Renal cortex interstitium (tissue), 11 donors: ENCODE measurements around the gene VIM. TPM values are rescaled to one million over a fixed set of nuclear protein-coding genes. Genes with fewer than 3 reads are reported as not detected.

ENCODE experiments used
- DNase-seq, 11 donors: peaks; one replicate each; pipeline ENCODE4 v3.0.0-alpha.2; 2013; ENCODE audit warnings: low read depth in 9 of 11, low spot score in 4 of 11; ENCODE audit errors: extremely low read depth in 1 of 11
- polyA plus RNA-seq, 3 donors: library from polyadenylated mRNA; unstranded; fragments of 120-200 nt; gene quantifications; one replicate each; pipeline ENCODE4 v1.2.1, GENCODE V29; 2013; ENCODE audit not compliant: insufficient read length in 3 of 3

Gene VIM
- polyA plus RNA-seq, 3 donors, result 1,119 to 1,515 (median 1,333) TPM

GRCh38 chr10:17201794-17202116 lies 26.3 kb upstream of the VIM start:
- no peak for DNase-seq

DNA sequence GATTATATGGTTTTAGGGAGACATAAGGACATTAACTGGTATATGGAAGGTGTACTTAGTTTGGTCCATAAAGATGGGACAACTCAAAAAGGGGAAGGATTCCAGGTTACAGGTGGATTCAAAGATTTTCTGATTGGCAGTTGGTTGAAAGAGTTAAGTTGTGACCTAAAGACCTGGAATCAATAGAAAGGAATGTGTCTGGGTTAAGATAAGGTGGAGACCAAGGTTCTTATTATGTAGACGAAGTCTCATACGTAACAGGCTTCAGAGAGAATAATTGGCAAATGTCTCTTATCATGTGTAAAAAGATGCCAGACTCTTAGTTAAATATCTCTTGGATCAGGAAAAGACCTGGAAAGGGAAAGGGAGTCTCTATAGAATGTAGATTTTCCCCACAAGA lies 25.5 kb upstream of the VIM start:
- no peak for DNase-seq

DNA sequence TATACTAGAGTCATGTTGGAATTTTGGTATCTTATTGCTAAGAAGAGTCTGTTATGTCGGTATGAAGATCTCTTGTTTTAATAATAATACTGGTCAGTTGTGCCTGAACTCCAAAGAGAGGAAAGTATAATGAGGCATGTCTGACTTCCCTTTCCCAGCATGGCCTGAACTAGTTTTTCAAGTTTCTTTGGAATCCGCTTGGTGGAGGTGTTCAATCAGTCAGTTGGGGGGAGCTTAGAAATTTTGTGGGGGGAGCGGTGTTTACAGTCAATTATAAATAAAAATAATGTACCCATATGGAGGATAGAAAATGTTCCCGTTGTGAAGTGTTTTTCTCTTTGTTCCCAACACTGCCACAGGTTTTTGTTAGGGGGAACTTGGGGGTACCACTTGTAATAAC lies 25.0 kb upstream of the VIM start:
- DNase-seq, result no peak

- DNase-seq, result no peak
These were observed 24.6 kb upstream of the VIM start for GRCh38 chr10:17203416-17203815.

DNA sequence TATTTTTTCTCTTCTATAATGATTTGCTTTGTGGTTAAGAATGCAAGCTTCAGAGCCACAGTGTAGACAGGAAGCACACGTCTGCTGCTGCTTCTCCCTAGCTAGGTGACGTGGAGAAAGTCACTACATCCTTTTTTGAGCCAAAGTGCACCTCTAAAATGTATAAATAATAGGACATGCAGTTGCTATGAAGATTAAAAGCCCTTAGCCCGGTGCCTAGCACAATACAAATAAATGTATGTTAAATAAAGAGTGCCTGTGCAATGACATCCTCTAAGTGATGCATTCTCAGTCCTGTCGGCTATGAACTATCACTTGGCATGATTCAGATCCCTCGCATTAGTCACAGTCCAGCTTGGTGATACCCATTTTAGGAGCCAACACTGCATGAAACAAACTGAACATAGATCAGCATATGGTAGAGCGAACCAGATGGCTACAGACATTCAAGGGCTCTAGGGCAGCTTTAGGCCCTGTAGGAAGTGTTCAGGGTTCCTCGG lies 21.8 kb upstream of the VIM start:
- no peak for DNase-seq

GRCh38 chr10:17208476-17208875 lies 19.6 kb upstream of the VIM start:
- no peak for DNase-seq

DNA sequence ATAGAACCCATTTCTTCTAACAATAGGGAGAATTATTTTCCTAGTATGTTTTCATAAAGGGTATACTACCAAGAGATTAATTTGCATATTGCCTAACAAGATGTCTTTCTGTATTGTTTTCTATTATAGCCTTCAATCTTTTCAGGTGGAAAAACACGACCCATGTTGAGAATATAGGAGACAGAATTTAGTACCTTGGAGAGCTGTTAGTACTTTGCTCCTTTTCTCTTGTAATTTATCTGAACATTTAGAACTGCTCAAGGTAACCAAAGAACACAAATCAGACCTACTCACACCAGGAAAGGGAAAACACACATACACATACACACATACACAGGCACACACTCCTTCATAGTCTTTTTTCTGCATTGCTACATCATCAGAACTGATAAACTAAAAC lies 18.7 kb upstream of the VIM start:
- no peak for DNase-seq

GRCh38 chr10:17209881-17210280 lies 18.2 kb upstream of the VIM start:
- no peak for DNase-seq

- no peak for DNase-seq
These were observed 17.7 kb upstream of the VIM start for GRCh38 chr10:17210361-17210760.

GRCh38 chr10:17212802-17213221 lies 15.2 kb upstream of the VIM start:
- DNase-seq, result no peak

DNA sequence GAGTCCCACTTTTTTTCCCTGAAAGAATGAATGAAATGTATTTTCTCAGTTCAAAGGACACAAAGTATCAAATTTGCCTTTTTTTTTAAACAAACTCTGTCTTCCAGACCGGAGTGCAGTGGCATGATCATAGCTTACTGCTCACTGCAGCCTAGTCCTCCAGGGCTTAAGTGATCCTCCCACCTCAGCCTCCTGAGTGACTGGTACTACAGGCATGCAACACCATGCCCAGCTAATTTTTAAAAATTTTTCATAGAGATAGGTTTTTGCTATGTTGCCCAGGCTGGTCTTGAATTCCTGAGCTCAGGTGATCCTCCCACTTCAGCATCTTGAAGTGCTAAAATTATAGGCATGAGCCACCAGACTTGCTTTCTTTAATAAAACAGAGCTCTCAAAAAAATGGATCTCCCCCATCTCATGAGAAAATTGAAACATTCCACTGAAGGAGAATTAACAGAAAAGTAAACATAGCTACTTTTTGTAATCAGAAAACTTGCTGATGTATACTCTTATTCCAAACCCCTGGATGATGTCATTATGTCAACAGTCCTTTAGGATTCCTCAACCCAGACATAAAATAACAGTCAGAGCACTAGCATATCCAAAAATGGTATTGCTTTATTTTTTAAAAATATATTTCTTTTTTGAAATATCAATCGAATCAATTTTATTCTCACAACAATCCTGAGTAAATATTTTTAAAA lies 14.2 kb upstream of the VIM start:
- no peak for DNase-seq

DNA sequence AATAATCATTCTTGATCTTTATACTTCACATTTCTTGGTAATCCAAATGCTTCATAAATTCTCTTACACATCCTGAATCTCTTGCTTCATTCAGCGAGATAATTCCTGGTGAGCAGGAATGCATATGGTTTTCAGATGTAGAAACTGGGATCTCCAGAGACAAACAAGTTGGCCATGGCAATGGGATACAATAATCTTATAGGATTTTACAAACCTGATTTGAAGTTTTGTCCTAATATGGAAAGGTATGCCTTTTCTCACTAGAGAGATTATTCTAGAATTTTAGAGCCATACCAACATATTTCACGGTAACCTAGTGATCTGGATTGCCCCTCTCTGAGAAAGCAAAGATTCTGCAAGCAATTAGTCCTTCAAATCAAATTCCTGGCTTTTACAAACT lies 13.5 kb upstream of the VIM start:
- no peak for DNase-seq

DNA sequence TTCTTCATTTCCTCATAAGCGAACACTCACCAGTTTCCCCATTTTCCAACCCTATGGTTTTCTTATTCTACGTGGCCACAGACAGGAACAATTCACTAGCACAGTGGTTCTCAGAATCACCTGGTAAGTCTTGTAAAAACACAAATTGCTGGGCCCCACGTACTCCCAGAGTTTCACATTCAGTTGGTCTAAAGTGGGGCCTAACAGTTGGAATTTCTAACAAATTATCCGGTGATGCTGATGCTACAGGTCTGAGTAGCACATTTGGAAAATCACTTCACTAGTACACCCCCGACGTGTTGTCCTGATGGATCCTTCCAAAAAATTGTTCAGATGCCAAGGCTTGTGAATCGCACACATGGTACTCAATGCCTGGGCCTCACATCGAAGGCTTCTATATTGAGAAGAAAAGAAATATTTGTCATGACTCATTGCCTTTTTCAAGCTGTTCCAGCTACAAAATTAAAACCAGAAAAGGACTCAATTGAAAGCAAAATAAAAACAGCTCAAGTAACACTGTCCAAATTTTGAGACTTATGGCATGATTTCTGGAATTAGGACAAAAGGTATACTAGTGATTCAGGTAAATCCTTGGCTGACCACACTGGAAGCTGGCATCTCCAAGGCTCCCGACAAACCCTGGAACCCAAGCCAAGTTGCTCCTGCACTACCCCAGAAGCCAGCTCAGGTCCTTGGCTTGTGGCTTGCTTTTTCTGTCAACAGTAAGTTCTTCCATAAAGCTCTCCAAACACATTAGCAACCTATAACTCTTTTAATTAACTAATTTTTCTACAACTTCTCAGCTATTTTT lies 12.9 kb upstream of the VIM start:
- no peak for DNase-seq

DNA sequence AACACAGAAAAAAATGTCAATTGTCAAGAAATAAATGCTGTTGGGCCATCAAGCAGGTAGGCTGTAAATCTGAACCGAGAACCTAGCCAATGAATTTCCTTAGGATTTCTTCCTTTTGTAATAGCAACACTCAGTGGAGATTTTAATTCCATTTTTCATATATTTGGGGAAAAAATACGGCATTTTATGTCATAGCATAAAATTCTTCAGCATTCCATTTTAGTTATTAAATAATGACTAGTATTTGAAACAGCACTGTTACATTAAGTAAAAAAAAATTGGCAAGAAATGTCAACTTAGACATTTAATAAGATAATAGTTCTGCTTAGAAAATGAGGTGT lies 12.3 kb upstream of the VIM start:
- no peak for DNase-seq

DNA sequence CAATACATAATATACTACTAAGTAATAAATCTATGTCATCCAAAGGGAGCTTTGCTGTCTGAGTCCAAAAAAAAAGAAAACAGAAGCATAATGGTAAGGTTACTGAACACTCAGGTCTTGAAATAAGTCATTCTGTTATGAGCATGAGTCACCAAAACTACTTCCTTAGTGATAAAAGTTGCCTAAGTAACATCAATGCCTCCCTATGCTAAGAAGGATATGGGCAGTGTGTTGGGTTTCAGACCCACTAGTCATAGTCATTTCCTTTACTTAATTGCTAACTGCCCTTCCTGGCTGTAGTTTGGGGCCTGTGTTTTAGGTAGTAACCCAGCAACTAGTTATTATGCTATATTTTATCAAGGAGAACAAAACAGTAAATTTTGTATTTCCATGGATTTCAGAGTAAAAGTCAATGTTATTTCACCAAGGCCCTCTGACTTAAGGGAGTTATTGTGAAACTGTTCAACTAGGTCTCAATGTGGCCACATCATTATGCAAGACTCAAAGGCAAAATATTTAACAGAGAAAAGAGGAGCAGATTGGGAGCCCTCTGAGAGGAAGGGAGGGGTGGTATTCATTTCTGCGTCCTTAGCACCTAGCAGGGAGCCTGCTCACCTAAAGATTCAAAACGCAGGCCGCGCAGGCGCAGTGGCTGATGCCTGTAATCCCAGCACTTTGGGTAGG lies 11.7 kb upstream of the VIM start:
- DNase-seq, result peak in 1 of 11 donors; percentile 26

DNA sequence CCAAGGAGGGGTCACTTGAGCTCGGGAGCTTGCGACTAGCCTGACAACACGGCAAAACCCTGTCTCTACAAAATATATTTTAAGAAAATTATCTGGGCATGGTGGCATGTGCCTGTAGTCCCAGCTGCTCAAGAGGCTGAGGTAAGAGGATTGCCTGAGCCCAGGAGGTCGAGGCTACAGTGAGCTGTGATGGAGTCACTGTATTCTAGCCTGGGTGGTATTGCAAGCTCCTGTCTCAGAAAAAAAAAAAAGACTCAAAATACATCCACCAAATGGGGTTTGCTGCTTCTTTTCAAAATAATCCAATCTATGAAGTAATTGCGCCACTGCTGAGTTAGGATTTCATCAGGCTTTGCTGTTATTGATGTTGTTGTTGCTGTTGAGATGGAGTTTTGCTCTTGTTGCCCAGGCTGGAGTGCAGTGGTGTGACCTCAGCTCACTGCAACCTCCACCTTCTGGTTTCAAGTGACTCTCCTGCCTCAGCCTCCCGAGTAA lies 11.1 kb upstream of the VIM start:
- no peak for DNase-seq

- no peak for DNase-seq
These were observed 10.3 kb upstream of the VIM start for GRCh38 chr10:17217631-17218232.

GRCh38 chr10:17219024-17219423 lies 9.0 kb upstream of the VIM start:
- DNase-seq, result no peak

GRCh38 chr10:17220652-17221100 lies 7.4 kb upstream of the VIM start:
- no peak for DNase-seq

GRCh38 chr10:17222329-17222728 lies 5.7 kb upstream of the VIM start:
- no peak for DNase-seq
